Neural crest cell (in vitro differentiated cells): ENCODE data around the gene ZNF385C. TPM values are rescaled to one million over a fixed set of nuclear protein-coding genes. Genes with fewer than 3 reads are reported as not detected.

ENCODE experiments used
- DNase-seq: peaks from one replicate; pipeline ENCODE4 v3.0.0; 2021; ENCODE audit warnings: low read depth, mixed read lengths, low spot score
- H3K27ac Mint-ChIP-seq: one replicate; pipeline ENCODE4 v1.8.0; 2021; ENCODE audit warnings: mild to moderate bottlenecking, mixed read lengths; ENCODE audit not compliant: unreplicated experiment
- H3K27me3 Mint-ChIP-seq: 2 replicates; pipeline ENCODE4 v1.8.0; 2021; ENCODE audit warnings: low read depth, mild to moderate bottlenecking, mixed read lengths
- H3K36me3 Mint-ChIP-seq: 2 replicates; pipeline ENCODE4 v1.8.0; 2021; ENCODE audit warnings: low read depth, mild to moderate bottlenecking, mixed read lengths
- H3K4me1 Mint-ChIP-seq: 2 replicates; pipeline ENCODE4 v1.8.0; 2021; ENCODE audit warnings: mixed read lengths
- H3K4me3 Mint-ChIP-seq: one replicate; pipeline ENCODE4 v1.8.0; 2021; ENCODE audit warnings: mild to moderate bottlenecking, mixed read lengths
- H3K9me3 Mint-ChIP-seq: 2 replicates; pipeline ENCODE4 v1.8.0; 2021; ENCODE audit warnings: mixed read lengths
- CTCF ChIP-seq: fragments of 200-600 bp; sonication (generic); conservative IDR thresholded peaks from 2 replicates; pipeline ENCODE4 v1.5.0; 2021; ENCODE audit warnings: antibody characterized with exemption, mild to moderate bottlenecking
- total RNA-seq: library from RNA; stranded (reverse); gene quantifications from 2 replicates; pipeline ENCODE4 v1.2.1, GENCODE V29; 2021

ZNF385C gene
- total RNA-seq, 1 donor from 2014 or later = 1.3 TPM

DNA sequence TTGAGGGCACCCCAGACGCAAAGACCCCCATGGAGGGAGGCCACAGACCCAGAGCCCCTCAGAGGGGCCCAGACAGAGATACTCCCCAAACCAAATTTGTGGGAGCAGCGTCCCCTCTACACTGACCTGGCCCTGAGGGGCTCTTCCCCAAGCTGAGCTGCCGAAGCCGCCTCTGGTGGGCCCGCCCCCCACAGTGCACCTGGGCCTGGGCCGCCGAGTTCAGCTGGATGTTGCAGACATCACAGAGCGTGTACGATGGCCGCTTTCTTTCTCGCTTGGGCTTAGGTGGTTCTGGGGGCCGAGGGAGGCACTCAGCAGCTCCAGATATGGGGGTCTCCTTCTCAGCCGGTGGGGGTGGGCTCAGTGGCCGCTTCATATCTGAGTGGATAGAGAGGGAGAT, 35.6 kb downstream of the ZNF385C start:
- Mint-ChIP-seq H3K27ac (no peak overlapping the region), H3K27me3 (no peaks in the 10 kb centered on the region), H3K36me3 (no peaks in the 10 kb centered on the region), H3K9me3 (no peaks in the 10 kb centered on the region), H3K4me3 (no peak overlapping the region), H3K4me1 (peaks cover 6% of the 10 kb centered on the region)
- no peak for TF ChIP-seq CTCF
- no peak for DNase-seq

GRCh38 chr17:42061646-42062487, 36.4 kb downstream of the ZNF385C start:
- H3K9me3 Mint-ChIP-seq = no peaks in the 10 kb centered on the region
- H3K27ac Mint-ChIP-seq = no peak overlapping the region
- no peaks in the 10 kb centered on the region for H3K27me3 Mint-ChIP-seq
- DNase-seq = no peak
- H3K36me3 Mint-ChIP-seq = no peaks in the 10 kb centered on the region
- peaks cover 6% of the 10 kb centered on the region for H3K4me1 Mint-ChIP-seq
- TF ChIP-seq CTCF = no peak
- no peak overlapping the region for H3K4me3 Mint-ChIP-seq

- DNase-seq = no peak
- no peak overlapping the region for H3K27ac Mint-ChIP-seq
- H3K4me3 Mint-ChIP-seq = no peak overlapping the region
- H3K9me3 Mint-ChIP-seq = no peaks in the 10 kb centered on the region
- no peak for TF ChIP-seq CTCF
- H3K36me3 Mint-ChIP-seq = no peaks in the 10 kb centered on the region
- peaks cover 5% of the 10 kb centered on the region for H3K27me3 Mint-ChIP-seq
- peaks cover 12% of the 10 kb centered on the region for H3K4me1 Mint-ChIP-seq
Measured at GRCh38 chr17:42060231-42060630, 38.0 kb downstream of the ZNF385C start.

GRCh38 chr17:42059815-42060214, 38.5 kb downstream of the ZNF385C start:
- H3K9me3 Mint-ChIP-seq = no peaks in the 10 kb centered on the region
- no peaks in the 10 kb centered on the region for H3K36me3 Mint-ChIP-seq
- H3K27ac Mint-ChIP-seq = no peak overlapping the region
- H3K4me3 Mint-ChIP-seq = no peak overlapping the region
- DNase-seq = no peak
- no peak for TF ChIP-seq CTCF
- peaks cover 16% of the 10 kb centered on the region for H3K4me1 Mint-ChIP-seq
- H3K27me3 Mint-ChIP-seq = peaks cover 10% of the 10 kb centered on the region

DNA sequence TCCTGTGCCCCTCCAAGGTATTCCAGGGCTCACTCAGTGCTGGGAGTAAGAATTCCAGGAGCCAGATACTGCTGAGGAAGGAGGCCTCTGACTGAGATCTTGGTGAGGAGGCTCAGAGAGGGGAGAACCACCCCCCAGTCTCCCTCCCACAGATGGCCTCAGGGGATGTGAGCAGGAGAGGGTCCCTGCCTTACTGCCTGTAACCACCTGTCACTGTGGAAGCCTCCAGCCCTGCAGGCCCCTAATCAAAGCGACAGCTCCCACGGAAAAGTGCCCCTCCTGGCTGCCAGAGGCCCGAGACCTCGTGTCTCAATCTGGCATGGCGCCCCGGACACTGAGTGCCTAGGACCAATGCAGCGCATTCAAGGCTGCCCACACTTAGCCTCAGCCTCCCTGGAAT, 40.2 kb downstream of the ZNF385C start:
- Mint-ChIP-seq H3K9me3 (no peaks in the 10 kb centered on the region), H3K4me1 (peaks cover 11% of the 10 kb centered on the region), H3K4me3 (no peak overlapping the region), H3K27ac (no peak overlapping the region), H3K36me3 (no peaks in the 10 kb centered on the region), H3K27me3 (peaks cover 25% of the 10 kb centered on the region)
- no peak for TF ChIP-seq CTCF
- no peak for DNase-seq
